ENCODE results near the gene NFE2L3.

DNA sequence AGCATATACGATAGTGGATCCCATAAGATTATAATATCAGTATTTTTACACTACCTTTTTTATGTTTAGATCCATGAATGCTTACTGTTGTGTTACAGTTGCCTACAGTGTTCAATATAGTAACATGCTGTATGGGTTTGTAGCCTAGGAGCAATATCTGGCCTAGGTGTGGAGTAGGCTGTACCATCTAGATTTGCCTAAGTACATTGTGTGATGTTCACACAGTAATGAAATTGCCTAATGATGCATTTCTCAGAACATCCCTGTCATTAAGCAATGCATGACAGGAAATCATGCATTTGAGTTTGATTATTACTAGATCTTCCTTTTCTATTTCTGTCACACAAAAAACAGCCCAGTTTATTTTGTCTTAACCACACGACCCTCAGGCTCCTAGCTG lies 64.1 kb downstream of the NFE2L3 start:
- no peak for TF ChIP-seq EZH2 (IDR thresholded peaks at IDR 0.05; ENCODE audit: borderline replicate concordance, low read length)
- TF ChIP-seq, protein P1, sequence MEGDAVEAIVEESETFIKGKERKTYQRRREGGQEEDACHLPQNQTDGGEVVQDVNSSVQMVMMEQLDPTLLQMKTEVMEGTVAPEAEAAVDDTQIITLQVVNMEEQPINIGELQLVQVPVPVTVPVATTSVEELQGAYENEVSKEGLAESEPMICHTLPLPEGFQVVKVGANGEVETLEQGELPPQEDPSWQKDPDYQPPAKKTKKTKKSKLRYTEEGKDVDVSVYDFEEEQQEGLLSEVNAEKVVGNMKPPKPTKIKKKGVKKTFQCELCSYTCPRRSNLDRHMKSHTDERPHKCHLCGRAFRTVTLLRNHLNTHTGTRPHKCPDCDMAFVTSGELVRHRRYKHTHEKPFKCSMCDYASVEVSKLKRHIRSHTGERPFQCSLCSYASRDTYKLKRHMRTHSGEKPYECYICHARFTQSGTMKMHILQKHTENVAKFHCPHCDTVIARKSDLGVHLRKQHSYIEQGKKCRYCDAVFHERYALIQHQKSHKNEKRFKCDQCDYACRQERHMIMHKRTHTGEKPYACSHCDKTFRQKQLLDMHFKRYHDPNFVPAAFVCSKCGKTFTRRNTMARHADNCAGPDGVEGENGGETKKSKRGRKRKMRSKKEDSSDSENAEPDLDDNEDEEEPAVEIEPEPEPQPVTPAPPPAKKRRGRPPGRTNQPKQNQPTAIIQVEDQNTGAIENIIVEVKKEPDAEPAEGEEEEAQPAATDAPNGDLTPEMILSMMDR (conservative IDR thresholded peaks at IDR 0.05 in 1 of 2, IDR thresholded peaks at IDR 0.05 in 1 of 2; ENCODE audit: extremely low read depth in 1 of 2, insufficient read depth in 1 of 2, low read depth in 1 of 2, low read length in 2 of 2): no peak

Data from mammary epithelial cell (primary cell).